ENCODE data around the gene GVQW3. TPM values are rescaled to one million over a fixed set of nuclear protein-coding genes. Genes with fewer than 3 reads are reported as not detected.

The GVQW3 gene
- total and polyA plus RNA-seq, 2 of the 13 experiments (the other 11 are each of a cell fraction or from before 2014, with no cell fraction given): 5.0 to 5.6 TPM

GRCh38 chr11:76391811-76392475 lies 10.8 kb downstream of the GVQW3 start (continued):
- TF ChIP-seq HNF4A (CRISPR knock-in tag; IDR thresholded peaks at IDR 0.05): peak; percentile 18
- TF ChIP-seq EP300 (IDR thresholded peaks at IDR 0.05; ENCODE audit: low read depth in 2 of 2, low read length in 2 of 2): peak in 1 of 2 experiments; percentile 16; a peak in 1 of 4 replicates
- no peak for TF ChIP-seq EP300 (CRISPR knock-in tag; IDR thresholded peaks at IDR 0.05; ENCODE audit: borderline replicate concordance)
- TF ChIP-seq PHF5A (CRISPR knock-in tag; IDR thresholded peaks at IDR 0.05; ENCODE audit: low read depth, unreplicated experiment): no peak
- peak; percentile 60; the same call in 1 of the 2 replicates for TF ChIP-seq ZMYM3 (CRISPR knock-in tag; IDR thresholded peaks at IDR 0.05)
- 0 out of 2 replicates have a peak, but pooled peaks have one; percentile 7 for TF ChIP-seq ZNF292 (CRISPR knock-in tag; IDR thresholded peaks at IDR 0.05; ENCODE audit: borderline replicate concordance, low read depth)
- TF ChIP-seq, protein P1, sequence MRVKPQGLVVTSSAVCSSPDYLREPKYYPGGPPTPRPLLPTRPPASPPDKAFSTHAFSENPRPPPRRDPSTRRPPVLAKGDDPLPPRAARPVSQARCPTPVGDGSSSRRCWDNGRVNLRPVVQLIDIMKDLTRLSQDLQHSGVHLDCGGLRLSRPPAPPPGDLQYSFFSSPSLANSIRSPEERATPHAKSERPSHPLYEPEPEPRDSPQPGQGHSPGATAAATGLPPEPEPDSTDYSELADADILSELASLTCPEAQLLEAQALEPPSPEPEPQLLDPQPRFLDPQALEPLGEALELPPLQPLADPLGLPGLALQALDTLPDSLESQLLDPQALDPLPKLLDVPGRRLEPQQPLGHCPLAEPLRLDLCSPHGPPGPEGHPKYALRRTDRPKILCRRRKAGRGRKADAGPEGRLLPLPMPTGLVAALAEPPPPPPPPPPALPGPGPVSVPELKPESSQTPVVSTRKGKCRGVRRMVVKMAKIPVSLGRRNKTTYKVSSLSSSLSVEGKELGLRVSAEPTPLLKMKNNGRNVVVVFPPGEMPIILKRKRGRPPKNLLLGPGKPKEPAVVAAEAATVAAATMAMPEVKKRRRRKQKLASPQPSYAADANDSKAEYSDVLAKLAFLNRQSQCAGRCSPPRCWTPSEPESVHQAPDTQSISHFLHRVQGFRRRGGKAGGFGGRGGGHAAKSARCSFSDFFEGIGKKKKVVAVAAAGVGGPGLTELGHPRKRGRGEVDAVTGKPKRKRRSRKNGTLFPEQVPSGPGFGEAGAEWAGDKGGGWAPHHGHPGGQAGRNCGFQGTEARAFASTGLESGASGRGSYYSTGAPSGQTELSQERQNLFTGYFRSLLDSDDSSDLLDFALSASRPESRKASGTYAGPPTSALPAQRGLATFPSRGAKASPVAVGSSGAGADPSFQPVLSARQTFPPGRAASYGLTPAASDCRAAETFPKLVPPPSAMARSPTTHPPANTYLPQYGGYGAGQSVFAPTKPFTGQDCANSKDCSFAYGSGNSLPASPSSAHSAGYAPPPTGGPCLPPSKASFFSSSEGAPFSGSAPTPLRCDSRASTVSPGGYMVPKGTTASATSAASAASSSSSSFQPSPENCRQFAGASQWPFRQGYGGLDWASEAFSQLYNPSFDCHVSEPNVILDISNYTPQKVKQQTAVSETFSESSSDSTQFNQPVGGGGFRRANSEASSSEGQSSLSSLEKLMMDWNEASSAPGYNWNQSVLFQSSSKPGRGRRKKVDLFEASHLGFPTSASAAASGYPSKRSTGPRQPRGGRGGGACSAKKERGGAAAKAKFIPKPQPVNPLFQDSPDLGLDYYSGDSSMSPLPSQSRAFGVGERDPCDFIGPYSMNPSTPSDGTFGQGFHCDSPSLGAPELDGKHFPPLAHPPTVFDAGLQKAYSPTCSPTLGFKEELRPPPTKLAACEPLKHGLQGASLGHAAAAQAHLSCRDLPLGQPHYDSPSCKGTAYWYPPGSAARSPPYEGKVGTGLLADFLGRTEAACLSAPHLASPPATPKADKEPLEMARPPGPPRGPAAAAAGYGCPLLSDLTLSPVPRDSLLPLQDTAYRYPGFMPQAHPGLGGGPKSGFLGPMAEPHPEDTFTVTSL (CRISPR knock-in tag; IDR thresholded peaks at IDR 0.05; ENCODE audit: borderline replicate concordance): peak; percentile 71; the same call in 1 of the 2 replicates
- no peak for TF ChIP-seq ZNF713 (CRISPR knock-in tag; IDR thresholded peaks at IDR 0.05)
